IPS-11a (cell line): Measurements from ENCODE around the gene SH3RF3.
"Not testable (repeated sequence)": the region's sequence is repeated elsewhere in the genome, so short reads cannot be mapped to it uniquely, and the experiment has no call there.

ENCODE experiments used
- H3K4me3 ChIP-seq: one replicate; pipeline ENCODE4 v1.5.1; 2013; ENCODE audit warnings: low read depth, low read length, control low read depth

The SH3RF3 gene

DNA sequence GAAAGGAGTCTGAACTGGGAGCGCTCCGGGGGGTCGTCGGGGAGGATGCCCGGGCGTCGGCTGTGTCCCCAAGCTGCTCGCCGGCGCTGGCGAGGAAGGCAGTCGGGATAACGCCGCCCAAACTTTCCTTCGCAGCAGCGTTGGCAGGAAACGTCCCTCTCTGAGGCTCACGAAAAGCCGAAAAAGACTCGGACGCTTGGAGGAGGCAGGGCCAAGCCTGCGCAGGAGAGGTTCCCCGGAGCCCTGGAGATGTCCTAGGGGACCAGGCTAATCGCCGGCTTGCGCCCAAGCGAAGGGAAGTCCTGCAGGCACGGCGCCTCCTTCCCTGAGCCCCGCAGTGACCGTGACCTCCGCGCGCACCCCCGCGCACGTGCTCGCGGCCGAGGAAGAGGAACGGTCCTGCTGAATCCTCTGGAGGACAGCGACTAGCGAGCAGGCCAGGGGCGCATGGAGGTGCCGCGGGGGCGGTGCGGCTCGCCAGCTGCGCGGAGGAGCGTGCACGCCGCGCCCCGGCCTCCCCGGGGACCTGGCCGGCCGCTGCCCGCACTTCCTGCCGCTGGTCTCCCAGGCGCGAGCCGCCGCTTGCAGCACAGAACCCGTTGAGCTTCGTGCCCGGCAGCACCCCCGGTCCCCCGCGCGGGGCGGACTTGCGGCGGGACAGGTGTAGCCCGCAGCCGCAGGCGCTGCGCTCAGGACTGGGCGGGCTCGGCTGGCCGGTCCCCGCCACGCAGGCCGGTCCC lies at the start of gene SH3RF3:
SH3RF3 (plus strand) TSS at position 590 of the 740 bp plus-strand sequence.
- peak within 1 kb of the TSS; percentile 45 for H3K4me3 ChIP-seq

DNA sequence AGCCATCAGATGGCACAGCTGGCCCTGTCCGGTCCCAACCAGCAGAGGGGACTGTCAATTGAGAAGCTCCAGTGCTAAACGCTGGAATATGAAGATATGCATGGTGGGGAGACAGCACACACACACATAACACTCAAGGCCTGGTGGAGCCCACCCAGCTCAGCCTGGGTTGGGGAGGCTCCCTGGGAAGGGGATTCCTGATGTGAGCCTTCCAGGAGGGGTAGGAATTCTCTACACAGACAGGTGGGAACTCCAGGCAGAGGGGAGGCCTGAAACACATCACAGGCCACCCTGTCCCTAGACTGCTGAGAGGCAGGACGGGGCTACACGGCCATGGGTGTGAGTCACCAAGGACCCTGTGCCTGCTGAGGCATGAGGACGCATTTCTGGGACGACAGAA lies 49.4 kb upstream of the SH3RF3 start:
- no peak overlapping the region for H3K4me3 ChIP-seq

GRCh38 chr2:109080109-109080508 lies 48.9 kb upstream of the SH3RF3 start:
- H3K4me3 ChIP-seq: no peak overlapping the region

GRCh38 chr2:109080757-109081156 lies 48.2 kb upstream of the SH3RF3 start:
- H3K4me3 ChIP-seq: no peak overlapping the region

DNA sequence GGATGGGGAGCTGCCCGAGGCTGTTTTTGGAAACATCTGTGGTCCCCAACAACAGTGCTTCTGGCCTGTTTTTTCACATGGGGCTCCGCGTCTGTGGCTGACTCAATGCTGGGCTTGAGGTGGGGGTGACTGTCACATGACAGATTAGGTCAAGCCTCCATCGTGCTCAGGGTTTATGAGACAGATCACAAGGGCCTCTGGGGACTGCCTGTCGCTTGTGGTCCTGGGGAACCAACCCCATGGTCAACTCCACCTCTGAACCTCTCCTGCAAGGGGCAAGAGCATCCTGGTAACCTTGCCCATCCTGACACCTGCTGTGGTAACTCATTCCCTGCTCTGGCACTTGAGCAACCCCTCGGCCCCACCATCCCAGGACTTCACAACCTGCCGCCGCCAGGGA lies 47.6 kb upstream of the SH3RF3 start:
- H3K4me3 ChIP-seq: no peak overlapping the region

- H3K4me3 ChIP-seq: no peak overlapping the region
These were observed 45.2 kb upstream of the SH3RF3 start for GRCh38 chr2:109083771-109084170.

- H3K4me3 ChIP-seq: no peak overlapping the region
These were observed 44.7 kb upstream of the SH3RF3 start for GRCh38 chr2:109084341-109084740.

GRCh38 chr2:109085912-109086742 lies 42.9 kb upstream of the SH3RF3 start:
- H3K4me3 ChIP-seq: no peak overlapping the region

DNA sequence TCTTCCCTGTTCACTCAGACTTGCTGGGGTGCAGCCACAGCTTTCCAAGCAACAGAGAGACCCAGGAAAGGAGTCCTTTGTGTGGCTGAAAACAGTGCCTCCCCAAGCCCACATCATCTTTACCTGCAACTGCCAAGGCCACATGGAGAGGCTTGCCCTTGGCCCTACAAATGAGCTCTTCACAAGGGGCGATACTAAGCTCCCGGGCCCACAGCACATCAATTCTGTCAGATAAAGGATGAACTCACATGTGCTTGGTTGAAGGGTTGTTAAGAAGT lies 42.3 kb upstream of the SH3RF3 start:
- H3K4me3 ChIP-seq: no peak overlapping the region

GRCh38 chr2:109087055-109087663 lies 41.8 kb upstream of the SH3RF3 start:
- no peak overlapping the region for H3K4me3 ChIP-seq

DNA sequence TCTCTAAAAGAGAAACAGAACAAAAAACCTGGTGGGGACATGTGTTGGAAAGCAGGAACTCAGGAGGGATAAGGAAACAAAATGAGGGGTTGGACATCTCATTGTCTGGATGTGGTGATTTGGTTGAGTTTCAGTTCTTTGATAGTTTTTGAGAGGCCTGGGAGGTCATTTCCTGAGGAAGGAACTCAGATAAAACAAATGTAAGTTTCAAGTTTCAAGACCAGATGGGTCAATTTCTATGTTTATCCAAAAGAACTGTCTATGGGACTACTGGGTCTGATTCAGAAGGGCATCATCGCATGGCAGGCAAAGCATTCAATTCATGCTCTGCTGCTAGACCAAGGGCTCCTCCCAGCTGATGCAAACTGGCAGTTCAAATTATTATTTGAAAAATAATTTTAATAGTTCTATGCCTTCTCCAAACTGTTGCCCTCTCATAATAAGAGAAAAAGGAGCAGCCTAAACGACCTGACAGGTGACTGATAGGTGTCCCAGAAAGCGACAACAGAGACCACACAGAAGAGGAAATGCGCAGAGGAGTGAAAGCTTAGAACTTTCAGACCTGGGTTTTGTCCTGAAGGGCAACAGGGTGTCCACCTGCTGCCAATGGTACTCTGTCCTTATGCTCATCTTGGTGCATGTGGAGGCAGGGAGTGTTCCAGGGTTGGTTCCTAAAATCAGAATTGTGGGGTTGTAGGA lies 39.3 kb upstream of the SH3RF3 start:
- H3K4me3 ChIP-seq: no peak overlapping the region

GRCh38 chr2:109091526-109091925 lies 37.5 kb upstream of the SH3RF3 start:
- H3K4me3 ChIP-seq: no peak overlapping the region

DNA sequence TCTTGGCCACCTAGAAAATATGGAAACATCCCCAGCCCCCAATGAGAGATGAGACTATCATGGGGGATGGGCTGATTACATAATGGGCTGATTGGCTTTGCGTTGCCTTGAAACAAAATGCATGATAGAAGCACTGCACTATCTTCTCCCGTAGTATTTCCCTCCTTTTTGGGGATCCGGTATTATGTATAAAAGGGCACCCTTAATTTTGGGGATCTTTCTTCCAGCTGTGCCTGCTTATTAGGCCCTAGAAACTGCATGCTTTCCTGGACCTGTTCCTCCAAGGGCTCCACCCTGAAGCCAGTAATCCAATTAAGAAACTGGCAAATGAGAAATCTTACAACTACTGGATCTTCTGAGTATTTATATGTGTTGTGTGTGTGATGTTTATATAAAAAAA lies 34.9 kb upstream of the SH3RF3 start:
- no peak overlapping the region for H3K4me3 ChIP-seq

DNA sequence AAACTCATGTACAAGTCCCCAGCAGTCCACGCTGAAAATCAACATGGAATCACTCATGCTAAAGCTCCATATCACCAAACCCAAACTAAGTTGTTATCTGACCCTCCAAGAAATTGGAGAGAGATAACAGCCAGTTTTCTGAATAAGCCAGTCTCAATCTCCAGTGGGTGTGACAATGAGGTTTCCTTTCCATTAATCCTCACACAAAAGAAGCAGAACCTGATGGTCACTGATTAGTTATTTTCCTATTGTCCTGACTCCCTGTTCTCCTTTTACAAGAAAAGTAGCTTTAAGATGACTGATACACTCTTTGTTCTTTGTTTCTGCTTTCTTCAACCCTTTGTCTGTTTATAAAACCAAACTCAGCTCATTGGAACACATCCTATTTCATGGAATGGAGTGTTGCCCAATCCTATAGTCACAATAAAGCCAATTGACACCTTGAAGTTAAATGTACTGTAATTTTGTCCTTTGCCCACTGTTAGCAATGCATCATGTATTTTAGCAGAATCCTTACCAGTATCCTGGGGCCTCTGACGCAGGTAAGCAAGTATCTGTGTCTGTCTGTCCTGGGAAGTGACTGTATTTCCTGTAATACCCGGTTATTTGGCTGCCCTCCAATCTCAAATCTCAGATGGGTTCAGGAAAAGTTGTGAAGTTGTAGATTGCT lies 30.6 kb upstream of the SH3RF3 start:
- no peak overlapping the region for H3K4me3 ChIP-seq

DNA sequence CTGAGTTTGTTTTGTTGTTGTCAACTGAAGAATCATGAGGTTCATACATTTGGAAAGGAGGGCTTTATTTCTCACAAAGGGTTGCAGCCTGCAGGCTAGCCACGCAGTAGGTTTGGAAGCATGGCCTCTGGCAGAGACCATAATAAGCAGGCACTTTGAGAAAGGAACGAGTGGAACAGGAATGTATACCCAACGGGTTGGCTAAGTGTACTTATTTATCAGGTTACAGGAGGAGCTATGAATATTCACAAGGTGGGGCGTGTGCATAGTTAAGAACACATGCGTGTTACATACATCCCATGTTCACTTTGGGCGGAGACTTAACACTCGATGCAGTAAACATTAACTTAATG lies 30.1 kb upstream of the SH3RF3 start:
- no peak overlapping the region for H3K4me3 ChIP-seq

GRCh38 chr2:109102588-109103233 lies 26.3 kb upstream of the SH3RF3 start:
- H3K4me3 ChIP-seq: no peak overlapping the region

DNA sequence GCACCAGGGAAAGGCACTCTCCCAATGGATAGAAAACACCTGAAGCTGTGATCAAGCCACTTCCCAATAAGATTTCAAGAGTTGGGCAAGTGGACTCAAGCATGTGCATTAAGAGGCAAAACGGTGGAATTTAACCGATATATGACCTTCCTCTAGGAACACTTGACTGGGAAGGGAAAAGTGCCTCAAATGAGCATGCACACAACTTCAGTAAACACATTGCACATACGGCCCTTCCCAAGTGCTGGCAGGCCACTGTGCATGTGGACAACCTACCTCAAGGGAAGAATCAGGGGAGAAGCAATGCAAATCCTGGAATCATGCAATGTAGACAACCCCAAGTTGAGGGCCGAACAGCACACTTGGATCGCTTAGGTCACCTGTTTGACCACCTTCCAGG lies 23.9 kb upstream of the SH3RF3 start:
- H3K4me3 ChIP-seq: no peak overlapping the region

DNA sequence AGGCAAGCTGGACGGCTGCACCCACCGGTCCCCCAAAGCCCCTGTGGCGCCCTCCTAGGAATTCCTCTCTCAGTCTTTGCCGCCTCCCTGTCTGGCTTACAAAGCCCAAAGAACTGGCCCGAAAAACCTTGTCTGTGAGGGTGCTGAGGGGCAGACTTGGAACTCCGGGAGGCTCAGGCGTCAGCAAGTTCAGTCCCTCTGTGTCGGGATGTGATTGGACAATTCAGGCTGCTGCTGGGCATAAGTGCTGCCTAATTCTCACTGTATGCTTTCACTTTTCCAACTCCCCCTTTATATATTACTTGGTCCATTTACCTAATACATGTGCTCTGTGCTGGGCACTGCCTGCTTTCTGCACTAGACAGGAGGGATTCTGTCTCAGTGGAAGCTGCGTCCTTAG lies 20.3 kb upstream of the SH3RF3 start:
- H3K4me3 ChIP-seq: no peak overlapping the region

- H3K4me3 ChIP-seq: no peak overlapping the region
These were observed 19.7 kb upstream of the SH3RF3 start for GRCh38 chr2:109109342-109109741.

DNA sequence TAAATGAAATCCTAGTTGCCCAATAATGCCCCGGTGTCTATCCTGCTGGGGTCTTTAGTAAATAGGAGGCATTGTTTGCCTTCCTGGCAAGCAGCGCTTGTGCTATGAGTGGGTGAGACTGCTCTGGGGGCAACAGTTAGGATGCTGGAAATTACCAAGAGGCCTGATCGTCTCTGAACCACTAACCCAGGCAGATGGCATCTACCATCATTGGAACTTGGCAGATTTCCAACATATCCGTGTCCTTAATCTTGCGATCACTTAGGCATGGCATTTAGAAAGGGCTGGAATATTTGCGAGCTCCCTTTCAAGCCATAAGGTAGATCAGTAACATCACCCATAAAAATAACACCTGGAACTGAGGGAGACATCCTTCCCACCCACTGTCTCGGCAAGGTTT lies 18.8 kb upstream of the SH3RF3 start:
- H3K4me3 ChIP-seq: no peak overlapping the region

- not testable (repeated sequence) for H3K4me3 ChIP-seq
These were observed 11.8 kb upstream of the SH3RF3 start for GRCh38 chr2:109117181-109117580.
